ENCODE data around the gene CRB3. TPM values are rescaled to one million over a fixed set of nuclear protein-coding genes. Genes with fewer than 3 reads are reported as not detected.
A peak's percentile ranks its signal among the peaks of the same experiment; 100 is the strongest.

The CRB3 gene
- total and polyA plus RNA-seq, 2 of the 8 experiments (the other 6 are each of a cell fraction or from before 2014, with no cell fraction given): 21.1 to 24.6 TPM

DNA sequence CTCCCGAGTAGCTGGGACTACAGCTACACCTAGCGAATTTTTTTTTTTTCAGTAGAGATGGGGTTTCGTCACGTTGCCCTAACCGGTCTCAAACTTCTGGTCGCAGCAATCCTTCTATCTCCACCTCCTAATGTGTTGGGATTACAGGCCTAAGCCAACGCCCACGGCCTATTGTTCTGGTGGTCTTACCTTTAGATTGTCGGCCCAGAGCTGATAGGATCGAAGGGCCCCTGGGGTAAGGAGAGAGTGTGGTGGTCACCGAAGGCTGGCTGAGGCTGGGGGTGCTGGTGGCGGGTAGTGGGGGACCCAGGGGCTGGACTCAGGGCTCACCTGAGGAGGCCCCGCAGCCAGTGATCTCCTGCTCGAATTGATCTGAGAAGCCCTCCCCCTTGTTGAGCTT lies 7.0 kb downstream of the CRB3 start:
- no peak overlapping the region for H2BK15ac ChIP-seq (ENCODE audit: low read length)
- H4K8ac ChIP-seq (ENCODE audit: extremely low read depth, insufficient read depth, low read length): no peak overlapping the region
- H3K27ac ChIP-seq (ENCODE audit: low read depth, low read length): no peak overlapping the region
- H3K4me2 ChIP-seq (ENCODE audit: insufficient read depth in 1 of 2, low read depth in 2 of 2, low read length in 2 of 2): no peak overlapping the region
- peaks cover 0 to 11% (median 0%) of the 10 kb centered on the region in 4 experiments; a peak in 3 of 7 replicates for H3K4me1 ChIP-seq (replicated peaks in 1 of 4; ENCODE audit: control insufficient read depth in 3 of 4, insufficient read depth in 4 of 4, low read length in 3 of 4)
- FAIRE-seq (no peak), DNase-seq (ENCODE audit: low read depth in 1 of 2, low spot score in 2 of 2) (no peak)
- POLR2A ChIA-PET (ENCODE audit: partially characterized antibody): interaction anchor here (0.5 to 1.0 kb wide), 3 partner anchors 15 to 330 kb away, joined by 3 to 4 read pairs (median 3); no protein-coding TSS in a partner anchor
- WGBS, 2 experiments (ENCODE audit: extremely low coverage in 1 of 2, insufficient coverage in 1 of 2, insufficient read length in 1 of 2, insufficient replicate concordance in 2 of 2, low coverage in 1 of 2, low lambda C conversion rate in 2 of 2, missing lambda C conversion rate in 1 of 2): 80% methylated on average over 14 of the region's 14 CpGs; no CpG with 5 or more reads in 1 of the 2 experiments
- H4K91ac ChIP-seq (replicated peaks; ENCODE audit: insufficient read length, low read length): no peak overlapping the region
- no peak overlapping the region for H3K4me3 ChIP-seq (ENCODE audit: extremely low read depth in 1 of 4, insufficient read depth in 2 of 4, low read depth in 3 of 4, low read length in 4 of 4)
- no peaks in the 10 kb centered on the region for H3K79me2 ChIP-seq (ENCODE audit: control insufficient read depth in 1 of 2, insufficient read depth in 2 of 2, low read length in 2 of 2)
- H3K14ac ChIP-seq (ENCODE audit: insufficient read length): no peak overlapping the region
- H3K23ac ChIP-seq (ENCODE audit: insufficient read length): no peak overlapping the region
- no peak overlapping the region for H2AFZ ChIP-seq (ENCODE audit: low read length)
- no peak overlapping the region for H2BK20ac ChIP-seq (ENCODE audit: low read length)
- H4K5ac ChIP-seq (ENCODE audit: insufficient read length, low read depth, low read length): no peak overlapping the region
- H2BK12ac ChIP-seq (ENCODE audit: low read depth, low read length): no peak overlapping the region
- H3K9ac ChIP-seq (replicated peaks in 1 of 4; ENCODE audit: extremely low read depth in 1 of 4, low read depth in 3 of 4, low read length in 3 of 4): 0 out of 7 replicates have a peak overlapping the region, but pooled peaks of 1 of the 4 experiments have one; percentile 1
- H2BK120ac ChIP-seq (replicated peaks; ENCODE audit: low read depth, low read length): no peak overlapping the region
- no peak overlapping the region for H3K4ac ChIP-seq (replicated peaks; ENCODE audit: insufficient read length, low read depth, low read length)
- no peak overlapping the region for H3K56ac ChIP-seq (replicated peaks; ENCODE audit: insufficient read length, low read depth, low read length)
- H4K20me1 ChIP-seq (replicated peaks in 1 of 2; ENCODE audit: control insufficient read depth in 1 of 2, insufficient read depth in 2 of 2, low read length in 2 of 2): peaks cover 0 to 8% of the 10 kb centered on the region in 2 experiments
- peaks cover 0 to 12% (median 9%) of the 10 kb centered on the region in 4 experiments; a peak in 6 of 7 replicates for H3K27me3 ChIP-seq (replicated peaks in 1 of 4; ENCODE audit: control insufficient read depth in 3 of 4, extremely low read depth in 1 of 4, insufficient read depth in 3 of 4, low read length in 3 of 4)
- H2BK5ac ChIP-seq (ENCODE audit: low read depth, low read length): no peak overlapping the region
- peaks cover 0 to 8% (median 3%) of the 10 kb centered on the region in 4 experiments; a peak in 2 of 8 replicates for H3K36me3 ChIP-seq (ENCODE audit: control insufficient read depth in 2 of 4, insufficient read depth in 4 of 4, low read length in 3 of 4)
- no peaks in the 10 kb centered on the region; the same call in 1 of the 2 replicates for H3K79me1 ChIP-seq (ENCODE audit: low read depth, low read length)
- no peak overlapping the region for H3K18ac ChIP-seq (ENCODE audit: extremely low read depth, low read length)
- peaks cover 10% of the 10 kb centered on the region for H3K23me2 ChIP-seq (ENCODE audit: low read depth, low read length)
- CTCF ChIA-PET (ENCODE audit: partially characterized antibody): no interaction called here
- H3K9me3 ChIP-seq (ENCODE audit: insufficient read depth in 2 of 2, low read depth in 1 of 2, low read length in 1 of 2): no peaks in the 10 kb centered on the region
- no peak overlapping the region for H2AK5ac ChIP-seq (ENCODE audit: low read depth, low read length)
- no peak for TF ChIP-seq TAF7 (optimal IDR thresholded peaks at IDR 0.05; ENCODE audit: borderline replicate concordance, low read depth, low read length)
- TF ChIP-seq CREB1 (IDR thresholded peaks at IDR 0.05): no peak
- TF ChIP-seq FOSL1 (IDR thresholded peaks at IDR 0.05; ENCODE audit: insufficient read depth, low read depth, low read length): no peak
- TF ChIP-seq POLR2AphosphoS5 (IDR thresholded peaks at IDR 0.05; ENCODE audit: low read depth, low read length): no peak
- TF ChIP-seq, protein P1, sequence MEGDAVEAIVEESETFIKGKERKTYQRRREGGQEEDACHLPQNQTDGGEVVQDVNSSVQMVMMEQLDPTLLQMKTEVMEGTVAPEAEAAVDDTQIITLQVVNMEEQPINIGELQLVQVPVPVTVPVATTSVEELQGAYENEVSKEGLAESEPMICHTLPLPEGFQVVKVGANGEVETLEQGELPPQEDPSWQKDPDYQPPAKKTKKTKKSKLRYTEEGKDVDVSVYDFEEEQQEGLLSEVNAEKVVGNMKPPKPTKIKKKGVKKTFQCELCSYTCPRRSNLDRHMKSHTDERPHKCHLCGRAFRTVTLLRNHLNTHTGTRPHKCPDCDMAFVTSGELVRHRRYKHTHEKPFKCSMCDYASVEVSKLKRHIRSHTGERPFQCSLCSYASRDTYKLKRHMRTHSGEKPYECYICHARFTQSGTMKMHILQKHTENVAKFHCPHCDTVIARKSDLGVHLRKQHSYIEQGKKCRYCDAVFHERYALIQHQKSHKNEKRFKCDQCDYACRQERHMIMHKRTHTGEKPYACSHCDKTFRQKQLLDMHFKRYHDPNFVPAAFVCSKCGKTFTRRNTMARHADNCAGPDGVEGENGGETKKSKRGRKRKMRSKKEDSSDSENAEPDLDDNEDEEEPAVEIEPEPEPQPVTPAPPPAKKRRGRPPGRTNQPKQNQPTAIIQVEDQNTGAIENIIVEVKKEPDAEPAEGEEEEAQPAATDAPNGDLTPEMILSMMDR (IDR thresholded peaks at IDR 0.05; ENCODE audit: control extremely low read depth in 1 of 3, insufficient read depth in 1 of 3, low read depth in 1 of 3, low read length in 3 of 3): no peak
- no peak for TF ChIP-seq HDAC6 (IDR thresholded peaks at IDR 0.05; ENCODE audit: low read depth, low read length)
- no peak for TF ChIP-seq ASH2L (IDR thresholded peaks at IDR 0.05; ENCODE audit: low read length)
- TF ChIP-seq EZH2 (IDR thresholded peaks at IDR 0.05; ENCODE audit: low read depth, low read length, severe bottlenecking): no peak
- TF ChIP-seq JUND (IDR thresholded peaks at IDR 0.05; ENCODE audit: low read length): no peak
- TF ChIP-seq RNF2 (IDR thresholded peaks at IDR 0.05; ENCODE audit: borderline replicate concordance, low read depth, low read length, missing control alignments, poor library complexity, severe bottlenecking): no peak
- no peak for TF ChIP-seq CBX5 (IDR thresholded peaks at IDR 0.05; ENCODE audit: low read depth, low read length)

Data from H1 (cell line).